Stimulated activated CD4-positive, alpha-beta T cell treated with anti-CD3 and anti-CD28 coated beads, Interleukin-4, amount 100 ng/mL, for 24 hours (primary cell): ENCODE measurements around the gene PDGFA.

Experiments
- DNase-seq: peaks from one replicate; pipeline ENCODE4 v3.0.0-alpha.2; 2020

The PDGFA gene

DNA sequence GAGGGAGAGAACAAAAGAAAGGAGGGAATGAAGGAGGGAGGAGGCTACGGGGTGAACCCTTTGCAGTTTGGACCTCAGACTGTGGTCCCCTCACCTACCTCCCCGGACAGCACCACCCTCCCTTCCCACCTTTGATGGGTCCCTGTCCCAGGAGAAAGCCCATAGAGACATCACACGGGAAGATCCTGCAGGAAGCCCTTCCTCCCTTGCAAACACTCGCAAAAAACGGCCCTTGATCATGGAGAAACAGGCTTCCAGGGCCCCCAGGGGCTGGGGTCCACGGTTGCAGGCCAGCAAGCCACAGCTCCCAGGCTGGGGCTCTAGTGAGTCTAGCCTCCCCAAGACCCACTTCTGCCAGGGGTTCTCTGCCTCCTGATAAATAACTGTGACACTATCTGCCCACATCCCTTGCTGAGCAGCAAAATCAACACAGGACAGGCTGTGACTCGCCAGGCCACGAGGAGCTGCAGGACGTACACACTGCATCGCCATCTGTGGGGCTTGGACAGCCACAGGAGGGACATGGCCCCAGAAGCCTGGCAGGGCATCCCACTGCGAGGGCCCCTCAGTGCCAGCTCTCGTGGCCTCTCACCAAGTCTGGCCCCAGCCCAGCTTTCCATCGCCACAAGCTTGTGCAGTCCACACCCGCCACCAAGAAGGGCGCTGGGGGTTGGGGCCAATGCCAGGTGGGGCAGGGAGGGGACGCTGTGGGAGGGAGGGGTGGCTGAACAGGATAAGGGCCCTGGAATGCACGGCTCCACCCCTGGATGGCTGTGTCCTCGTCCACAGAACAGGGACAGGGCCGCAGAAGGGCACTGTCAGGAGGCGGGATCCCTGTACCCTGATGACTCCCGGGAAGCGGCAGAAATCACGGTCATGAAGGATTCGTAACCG is 34.2 kb downstream of the PDGFA start:
- no peak for DNase-seq

DNA sequence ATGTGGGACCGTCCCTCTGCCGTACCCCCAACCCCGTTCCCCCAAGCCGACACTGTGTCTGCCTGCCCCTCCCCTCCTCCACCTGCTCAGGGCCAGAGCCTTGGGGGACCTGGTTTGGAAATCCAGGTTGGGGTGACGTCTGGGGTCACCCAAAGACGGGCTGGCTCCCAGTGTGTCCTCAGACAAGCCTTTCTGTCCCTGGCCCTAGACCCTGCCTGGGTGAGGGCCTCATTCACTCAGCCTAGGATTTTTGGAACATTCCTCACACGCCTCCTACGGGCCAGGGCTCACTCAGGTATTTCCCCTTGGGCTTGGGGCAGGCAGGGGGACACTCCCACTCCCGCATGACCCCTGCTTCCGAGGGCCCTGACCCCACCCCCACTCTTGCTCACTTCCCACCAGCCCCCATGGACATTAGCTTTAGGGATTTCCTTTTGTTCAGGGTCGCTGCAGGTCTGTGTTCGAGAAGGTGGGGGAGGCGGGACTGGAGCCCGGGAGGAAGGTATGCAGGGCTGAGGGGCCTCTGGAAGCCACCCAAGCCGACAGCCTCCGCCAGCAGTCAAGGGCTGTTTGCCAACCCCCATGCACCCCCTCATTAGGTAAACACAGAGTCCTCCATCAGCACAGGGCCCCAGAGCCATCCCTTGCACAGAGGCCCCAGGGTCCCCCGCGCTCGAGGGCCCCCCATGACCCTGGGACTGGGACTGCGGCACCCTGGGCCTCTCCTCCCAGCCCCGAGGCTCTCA is 35.1 kb downstream of the PDGFA start:
- no peak for DNase-seq

DNA sequence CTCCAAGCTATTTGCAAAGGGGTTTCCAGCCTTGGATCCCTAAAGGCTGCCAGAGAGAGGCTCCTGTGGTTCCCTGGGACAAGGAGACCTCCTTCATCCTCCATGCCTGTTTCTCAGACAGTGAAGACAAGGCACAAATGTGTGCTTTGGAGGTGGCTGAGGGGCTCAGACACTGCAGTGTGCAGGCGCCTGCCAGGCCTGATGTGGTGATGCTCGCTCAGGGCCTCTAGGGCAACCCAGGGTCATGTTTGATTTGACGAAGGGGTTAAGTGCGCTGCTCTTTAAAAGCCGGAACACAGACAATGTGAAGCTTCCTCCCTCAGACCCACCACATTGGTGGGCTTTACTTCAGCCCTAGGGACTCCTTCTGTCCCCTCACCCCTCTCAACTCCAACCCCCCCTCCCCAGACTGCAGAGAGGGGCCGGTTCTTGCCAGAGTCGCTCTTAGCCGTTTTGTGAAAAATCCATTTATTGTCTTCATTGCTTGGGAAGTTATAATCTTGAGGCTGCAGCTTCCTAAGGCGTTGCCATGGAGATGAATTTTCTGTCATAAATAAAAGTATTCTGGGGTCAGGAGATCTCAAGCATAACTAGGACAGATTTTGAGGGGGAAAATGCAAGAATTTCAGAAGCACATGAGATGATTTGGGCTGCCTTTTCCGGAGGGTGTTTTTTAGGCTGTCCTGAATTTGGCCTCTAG is 35.8 kb downstream of the PDGFA start:
- DNase-seq, result no peak

DNA sequence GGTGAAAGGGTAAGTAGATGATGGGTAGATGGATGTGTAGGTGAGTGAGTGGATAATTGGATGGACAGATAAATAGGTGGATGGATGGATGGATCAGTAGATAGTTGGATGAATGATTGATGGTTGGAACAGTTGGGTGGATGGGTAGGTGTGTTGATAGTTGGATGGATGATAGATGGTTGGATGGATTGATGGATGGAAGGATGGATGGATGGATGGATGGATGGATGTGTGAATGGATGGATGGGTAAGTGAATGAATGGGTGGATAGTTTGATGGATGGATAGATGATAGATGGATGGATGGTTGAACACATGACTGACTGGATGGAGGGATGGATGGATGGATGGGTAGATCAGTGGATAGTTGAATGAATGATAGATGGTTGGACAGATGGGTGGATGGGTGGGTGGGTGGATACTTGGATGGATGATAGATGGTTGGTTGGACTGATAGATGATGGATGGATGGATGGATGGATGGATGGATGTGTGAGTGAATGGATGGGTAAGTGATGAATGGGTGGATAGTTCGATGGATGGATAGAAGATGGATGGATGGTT is 37.0 kb downstream of the PDGFA start:
- DNase-seq, result no peak

DNA sequence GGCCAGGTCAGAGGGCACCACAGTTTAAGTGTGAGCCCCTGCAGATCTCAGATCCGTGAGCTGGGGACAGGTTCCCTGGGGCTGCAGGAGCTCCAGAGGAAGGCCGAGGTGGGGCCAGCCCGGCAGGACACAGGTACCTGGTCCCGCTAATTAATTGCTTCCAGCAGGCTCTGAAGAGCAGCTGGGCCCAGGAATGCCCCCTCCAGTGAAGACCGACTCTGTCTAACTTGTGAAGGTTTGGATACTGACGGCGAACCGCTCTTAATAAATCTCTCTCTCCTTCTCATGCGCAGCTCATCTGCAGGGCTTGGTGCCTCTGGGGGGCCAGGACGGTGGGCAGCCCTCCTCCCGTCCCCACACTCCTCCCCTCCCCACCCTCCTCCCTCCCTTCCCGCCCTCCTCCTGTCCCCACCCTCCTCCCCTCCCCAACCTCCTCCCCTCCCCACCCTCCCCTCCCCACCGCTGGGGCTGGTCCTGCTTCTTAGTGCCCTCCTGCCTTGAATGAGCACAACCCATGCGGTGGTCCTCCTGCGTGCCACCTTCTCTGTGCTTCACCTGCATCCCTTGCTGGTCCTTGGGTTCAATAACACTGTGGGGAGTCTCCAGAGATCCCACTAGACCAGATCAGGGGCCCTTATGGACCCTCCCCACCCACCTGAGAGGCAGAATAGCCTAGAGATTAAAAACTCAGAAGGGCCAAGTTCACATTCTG is 38.3 kb downstream of the PDGFA start:
- no peak for DNase-seq

DNA sequence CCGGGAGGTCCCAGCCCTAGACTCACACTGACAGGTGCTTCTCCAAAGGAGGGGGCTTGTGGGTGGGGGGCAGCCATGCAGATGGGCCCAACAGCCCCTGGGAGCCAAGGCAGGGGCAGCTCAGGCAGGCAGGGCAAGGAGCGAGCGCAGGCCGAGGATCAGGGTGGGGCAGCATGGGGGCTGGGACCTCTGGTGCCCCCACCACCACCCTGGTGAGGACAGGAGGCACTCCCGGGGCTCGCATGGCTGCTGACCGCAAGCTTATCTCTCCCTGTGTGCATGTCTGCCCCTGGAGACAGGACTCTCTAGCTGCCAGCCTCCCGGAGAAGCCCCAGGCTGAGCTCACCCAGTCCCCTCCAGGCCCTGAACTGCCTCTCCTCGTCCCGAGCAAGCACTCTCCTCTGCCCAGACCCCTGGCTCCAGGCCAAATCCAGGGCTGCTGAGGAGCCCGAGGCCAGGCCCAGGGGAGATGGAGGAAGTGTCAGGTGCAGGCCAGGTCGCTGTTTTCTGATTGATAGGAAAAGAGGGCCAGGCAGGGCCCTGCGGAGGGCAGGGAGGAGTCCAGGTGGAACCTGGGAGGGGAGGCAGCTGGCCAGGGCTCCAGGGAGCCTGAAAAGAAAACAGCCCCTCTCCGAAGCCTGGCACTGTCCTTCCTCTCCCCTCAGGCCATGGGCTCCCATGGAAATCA is 39.0 kb downstream of the PDGFA start:
- no peak for DNase-seq

DNA sequence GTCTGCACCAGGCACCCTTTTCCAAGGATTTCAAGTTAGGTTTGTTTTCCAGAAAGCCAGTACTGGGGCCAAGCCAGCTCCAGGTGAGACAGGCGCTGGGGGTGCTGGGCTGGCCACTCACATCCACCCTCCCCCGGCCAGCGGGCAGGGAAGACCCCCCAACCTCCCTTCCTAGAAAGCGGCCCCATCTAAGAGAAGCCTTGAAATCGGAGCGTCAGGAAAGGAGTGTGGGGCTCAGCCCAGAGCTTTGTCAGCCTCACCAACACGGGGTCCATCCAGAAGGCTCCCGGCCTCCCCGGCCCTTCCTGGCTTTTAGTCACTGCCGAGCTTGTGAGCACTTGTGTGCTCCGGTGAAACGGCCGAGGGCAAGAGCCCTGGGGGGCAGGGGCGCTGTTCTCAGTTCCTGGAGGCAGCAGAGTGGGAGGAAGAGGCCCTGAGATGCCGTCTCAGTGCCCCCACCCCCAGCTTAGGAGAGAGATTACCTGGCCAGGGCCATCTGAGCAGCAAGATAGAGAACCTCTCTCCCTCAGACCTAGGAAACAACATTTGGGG is 39.6 kb downstream of the PDGFA start:
- DNase-seq, result no peak

DNA sequence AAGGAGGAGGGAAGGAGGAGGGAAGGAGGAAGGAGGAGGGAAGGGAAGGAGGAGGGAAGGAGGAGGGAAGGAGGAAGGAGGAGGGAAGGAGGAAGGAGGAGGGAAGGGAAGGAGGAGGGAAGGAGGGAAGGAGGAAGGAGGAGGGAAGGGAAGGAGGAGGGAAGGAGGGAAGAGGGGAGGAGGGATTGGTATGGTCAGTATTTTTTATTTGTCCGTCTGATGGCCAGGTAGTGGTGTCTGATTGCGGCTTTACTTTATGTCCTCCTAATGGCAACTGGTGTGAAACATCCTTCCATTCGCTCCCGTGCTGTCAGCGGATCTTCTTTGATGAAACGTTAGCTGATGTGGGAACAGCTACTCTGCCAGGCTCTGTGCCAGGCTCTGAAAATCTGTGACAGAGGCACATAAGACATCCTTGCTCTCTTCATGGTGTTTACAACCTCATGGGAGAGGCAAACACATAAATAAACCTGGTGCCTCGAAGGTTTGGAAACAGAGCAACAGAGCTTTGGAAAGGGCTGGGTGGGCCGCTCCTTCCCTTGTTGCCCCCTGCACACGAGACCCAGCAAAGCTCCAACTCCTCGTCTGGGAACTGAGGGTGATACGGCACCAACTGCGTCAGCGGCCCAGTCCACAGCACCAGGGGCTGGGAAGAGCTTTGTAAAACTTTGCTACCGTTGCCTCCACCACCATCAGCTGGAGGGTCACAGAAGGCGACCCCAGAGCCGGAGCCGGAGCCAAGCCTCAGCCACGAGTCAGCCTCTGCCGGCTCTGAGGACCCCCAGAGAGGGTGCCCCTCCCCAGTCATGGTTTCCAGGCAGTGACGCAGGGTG is 40.3 kb downstream of the PDGFA start:
- no peak for DNase-seq

DNA sequence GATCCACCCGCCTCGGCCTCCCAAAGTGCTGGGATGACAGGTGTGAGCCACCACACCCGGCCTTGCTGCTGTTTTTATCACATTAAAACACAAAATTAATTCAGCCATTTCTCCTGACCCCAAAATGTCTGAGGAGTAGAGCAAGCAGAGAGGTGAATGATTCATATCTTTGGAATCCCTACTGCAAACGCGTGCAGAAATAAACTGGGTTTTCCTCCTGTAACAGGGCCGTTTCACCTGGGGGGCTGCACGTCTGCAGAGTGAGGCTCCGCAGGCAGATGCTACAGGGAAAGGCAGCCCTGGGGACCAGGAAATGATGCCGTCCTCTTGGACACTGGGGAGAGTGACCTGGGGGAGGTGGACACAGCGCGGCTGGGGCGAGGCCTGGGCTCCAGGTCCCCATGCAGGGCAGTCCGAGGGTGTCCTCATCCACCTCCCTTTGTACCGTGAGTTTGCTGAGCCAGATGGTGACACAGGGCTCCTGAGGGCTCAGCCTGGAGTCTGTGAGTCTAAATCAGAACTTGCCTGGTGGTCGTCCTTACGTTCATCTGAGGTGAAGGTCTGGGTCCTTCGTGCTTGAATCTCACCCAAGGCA is 41.9 kb downstream of the PDGFA start:
- no peak for DNase-seq

DNA sequence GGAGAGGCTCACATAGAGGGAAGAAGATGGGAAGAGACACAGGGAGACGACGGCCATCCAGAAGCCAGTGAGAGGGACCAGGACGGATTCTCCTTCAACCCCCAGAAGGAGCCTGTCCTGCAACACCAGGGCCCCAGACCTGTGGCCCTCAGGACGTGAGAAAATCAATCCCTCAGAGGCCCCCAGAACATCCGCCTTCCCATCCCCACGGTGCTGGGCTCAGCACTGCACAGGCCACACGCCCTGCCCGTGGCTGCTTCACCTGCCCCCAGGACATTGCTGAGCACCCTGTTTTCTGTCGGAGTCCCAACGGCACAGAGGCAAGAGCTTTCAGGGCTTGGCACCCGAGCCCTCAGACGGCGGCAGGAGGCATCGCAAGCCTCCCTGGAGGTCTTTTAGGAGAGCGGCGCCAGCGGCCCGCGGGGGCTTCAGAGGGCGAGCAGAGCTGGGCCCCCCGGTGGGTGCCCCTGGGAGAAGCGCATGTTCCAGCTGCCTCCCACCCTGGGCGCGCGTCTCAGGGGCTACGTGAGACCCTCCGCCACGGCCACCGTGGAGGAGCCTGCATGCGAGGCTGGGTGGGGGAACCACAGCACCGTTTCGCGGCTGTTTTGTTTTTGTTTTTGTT is 42.8 kb downstream of the PDGFA start:
- no peak for DNase-seq

DNA sequence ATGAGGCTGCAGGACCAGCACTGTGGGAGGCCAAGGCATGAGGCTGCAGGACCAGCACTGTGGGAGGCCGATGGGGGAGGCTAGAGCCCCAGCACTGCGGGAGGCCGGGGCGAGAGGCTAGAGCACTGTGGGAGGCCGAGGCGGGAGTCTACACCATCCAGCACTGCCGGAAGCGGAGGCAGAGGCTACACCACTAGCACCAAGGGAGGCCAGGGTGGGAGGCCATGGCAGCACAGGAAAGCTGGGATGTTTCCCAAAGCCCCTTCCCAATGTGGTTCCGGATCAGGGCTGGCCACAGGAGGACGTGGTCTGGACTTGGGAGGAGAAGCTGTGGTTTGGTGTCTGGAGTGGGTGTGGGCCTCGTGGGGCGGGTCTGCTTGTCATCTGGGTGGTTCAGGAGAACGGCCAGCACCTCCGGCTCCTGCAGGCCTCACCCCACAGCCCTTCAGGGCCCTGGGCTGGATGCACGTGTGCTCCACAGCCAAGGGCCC is 43.6 kb downstream of the PDGFA start:
- no peak for DNase-seq

DNA sequence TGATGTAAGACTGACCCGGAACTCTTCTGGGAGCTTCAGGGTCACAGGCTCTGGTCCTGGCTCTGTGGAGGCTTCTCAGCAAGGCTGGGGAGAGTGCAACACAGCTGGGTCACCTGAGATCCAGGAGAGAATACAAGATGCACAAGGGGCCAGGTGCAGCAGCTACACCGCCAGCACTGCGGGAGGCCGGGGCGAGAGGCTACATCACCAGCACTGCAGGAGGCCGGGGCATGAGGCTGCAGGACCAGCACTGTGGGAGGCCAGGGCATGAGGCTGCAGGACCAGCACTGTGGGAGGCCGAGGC is 44.3 kb downstream of the PDGFA start:
- no peak for DNase-seq

DNA sequence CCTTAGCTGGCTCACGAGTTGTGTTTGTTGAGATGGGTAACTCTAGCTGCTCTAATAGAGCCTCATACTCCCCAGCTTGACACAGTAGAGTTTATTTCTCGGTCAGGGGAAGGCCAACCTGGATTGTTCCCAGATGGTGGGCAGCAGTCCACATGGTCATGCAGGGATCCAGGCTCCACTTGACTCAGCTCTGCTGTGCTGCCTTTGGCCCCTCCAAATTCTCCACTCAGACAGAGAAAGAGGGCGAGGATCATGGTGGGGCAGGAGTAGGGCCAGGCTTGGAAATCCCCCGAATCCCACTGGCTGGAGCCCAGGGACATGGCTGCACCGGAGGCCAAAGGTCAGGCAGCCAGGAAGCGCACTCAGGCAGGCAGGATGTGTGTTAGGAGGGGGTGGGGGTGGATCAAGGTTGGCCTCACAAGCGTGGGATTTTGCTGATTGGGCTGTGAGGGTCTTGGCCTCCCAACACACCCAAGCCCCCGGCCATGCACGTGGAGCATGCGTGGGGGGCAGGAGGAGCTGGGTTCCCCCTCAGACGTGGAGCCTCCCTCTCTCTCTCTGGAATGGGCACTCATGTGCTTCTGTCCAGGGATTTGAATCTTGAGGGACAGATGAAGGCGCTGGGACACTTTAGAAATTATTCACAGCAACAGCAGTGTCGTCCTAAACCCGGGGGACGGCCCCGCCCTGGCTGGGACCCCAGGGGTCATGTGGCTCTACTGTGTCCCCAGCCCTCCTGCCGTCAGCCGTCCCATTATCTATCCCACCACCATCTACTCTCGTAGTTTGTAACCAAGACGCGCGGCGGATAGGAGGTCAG is 44.8 kb downstream of the PDGFA start:
- no peak for DNase-seq

DNA sequence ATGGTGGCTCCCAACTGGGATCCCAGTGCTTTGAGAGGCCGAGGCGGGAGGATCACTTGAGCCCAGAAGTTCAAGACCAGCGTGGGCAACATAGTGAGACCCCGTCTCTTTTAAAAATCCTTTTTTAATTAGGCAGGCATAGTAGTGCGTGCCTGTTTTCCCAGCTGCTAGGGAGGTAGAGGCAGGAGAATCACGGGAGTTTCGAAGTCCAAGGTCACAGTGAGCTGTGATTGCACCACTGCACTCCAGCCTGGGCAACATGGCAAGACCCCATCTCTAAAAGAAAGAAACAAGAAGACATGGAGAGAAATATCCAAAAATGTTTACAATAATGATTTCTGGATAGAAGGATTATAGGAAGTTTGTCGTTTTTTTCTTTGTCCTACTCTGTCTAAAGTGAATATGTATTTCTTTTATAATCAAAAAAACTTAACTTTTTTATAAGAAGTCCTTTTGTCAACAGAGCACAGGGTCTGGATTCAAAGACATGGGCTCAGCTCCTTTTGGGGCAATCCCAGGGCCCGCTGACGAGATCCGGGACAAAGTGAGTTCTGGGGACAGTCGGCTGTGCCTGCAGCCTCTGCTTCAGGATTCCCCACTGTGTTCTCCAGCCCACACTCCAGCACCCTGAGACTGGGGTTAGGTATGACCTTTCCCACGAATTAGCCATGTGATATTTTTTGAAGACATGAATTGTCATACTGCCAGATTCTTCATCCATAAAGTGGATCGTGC is 45.6 kb downstream of the PDGFA start:
- no peak for DNase-seq

DNA sequence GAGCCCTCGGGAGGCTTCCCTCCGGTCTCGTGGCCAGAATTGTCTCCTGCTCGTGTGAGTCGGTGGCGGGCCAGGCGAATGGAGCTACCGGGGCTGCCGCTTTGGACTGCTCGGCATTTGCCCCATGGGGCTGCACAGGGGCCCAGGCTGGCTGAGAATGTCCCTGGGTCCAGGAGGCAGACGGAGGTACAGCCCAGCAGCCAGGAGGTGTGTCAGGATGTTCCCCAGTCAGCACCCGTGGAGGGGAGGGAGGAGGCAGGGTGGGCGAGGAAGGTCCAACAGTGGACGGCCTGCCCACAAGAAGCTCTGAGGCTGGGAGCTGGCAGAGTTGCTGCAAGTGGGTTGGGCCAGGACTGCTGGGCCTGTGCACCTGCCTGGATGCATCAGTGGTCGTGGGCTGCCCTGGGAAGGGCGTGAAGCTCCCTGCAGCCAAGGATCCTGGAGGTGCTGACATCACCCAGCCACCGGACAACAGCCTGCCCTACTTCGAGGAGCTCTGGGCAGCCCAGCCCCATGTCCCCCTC is 46.4 kb downstream of the PDGFA start:
- no peak for DNase-seq

DNA sequence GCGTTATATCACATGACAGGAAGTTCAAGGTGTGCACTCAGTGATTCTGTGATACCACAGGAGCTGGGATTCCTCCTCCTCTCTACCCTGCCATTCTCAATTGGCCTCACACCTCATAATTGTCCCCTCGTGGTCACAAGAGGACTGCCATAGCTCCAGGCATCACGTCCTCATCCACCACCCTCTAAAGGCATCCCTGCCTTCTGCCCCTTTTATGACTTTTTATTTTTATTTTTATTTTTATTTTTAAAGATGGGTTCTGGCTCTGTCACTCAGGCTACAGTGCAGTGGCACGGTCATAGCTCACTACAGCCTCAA is 47.0 kb downstream of the PDGFA start:
- no peak for DNase-seq

DNA sequence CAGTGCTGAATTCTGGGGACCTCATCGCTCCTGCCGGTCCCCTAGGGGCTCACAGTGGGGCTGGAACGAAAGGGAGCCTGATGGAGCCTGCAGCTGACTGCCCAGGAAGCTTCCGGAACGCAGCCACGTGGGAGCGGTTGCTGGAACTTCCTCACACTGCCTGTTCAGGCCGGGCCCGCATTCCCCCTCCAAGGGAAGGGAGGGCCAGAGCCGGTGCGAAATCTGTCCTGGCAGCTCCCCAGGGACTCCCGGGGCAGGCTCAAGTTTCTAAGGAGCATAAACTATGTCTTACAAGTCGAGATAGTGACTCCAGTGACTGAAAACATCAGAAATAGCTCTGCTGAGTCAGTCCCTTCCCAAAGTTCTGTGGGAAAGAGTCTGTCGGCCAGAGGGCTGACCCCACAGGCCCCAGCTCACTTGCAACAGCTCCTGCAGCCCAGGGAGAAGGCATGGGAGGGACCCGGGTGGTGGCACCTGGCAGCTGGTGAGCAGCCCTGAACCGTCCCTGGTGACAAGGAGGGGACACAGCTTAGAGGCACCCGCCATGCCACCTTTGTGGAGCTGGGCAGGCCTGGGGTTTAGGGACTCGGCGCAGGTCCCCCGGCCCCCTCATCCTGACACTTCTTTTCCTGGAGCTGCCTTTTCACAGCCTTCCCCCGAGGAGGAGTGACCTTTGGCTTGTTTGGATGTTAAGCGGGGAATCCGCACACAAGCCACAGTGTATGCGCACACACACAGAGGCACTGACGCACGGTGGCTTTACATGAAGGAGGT is 47.6 kb downstream of the PDGFA start:
- no peak for DNase-seq
